OCI-LY7 (cell line): Measurements from ENCODE around the gene COL10A1. TPM values are rescaled to one million over a fixed set of nuclear protein-coding genes. Genes with fewer than 3 reads are reported as not detected.

Source experiments
- BruUV-seq: library from RNA; stranded (reverse); fragments of 400-500 nt; replicated peaks from 2 replicates; lab custom pipeline; 2021; lab: Mats Ljungman, UMichigan
- CTCF ChIA-PET: fragments of 300-600 bp; sonication (Branson Sonifier 250); formaldehyde crosslinking; loops from one replicate; lab custom pipeline; 2022; ENCODE audit warnings: antibody characterized with exemption; ENCODE audit not compliant: unreplicated experiment; lab: Charles Lee
- POLR2A ChIA-PET: fragments of 300-600 bp; sonication (Branson Sonifier 250); formaldehyde crosslinking; loops from one replicate; lab custom pipeline; 2022; ENCODE audit warnings: antibody characterized with exemption; lab: Charles Lee
- DNase-seq: peaks from one replicate; pipeline ENCODE4 v3.0.0-alpha.2; 2015; ENCODE audit warnings: low spot score
- H2AFZ ChIP-seq: fragments of 200-600 bp; sonication (generic), shearing (Covaris generic); 2 replicates; pipeline ENCODE4 v1.6.1; 2014; ENCODE audit warnings: mild to moderate bottlenecking, antibody characterized with exemption, low read length, moderate library complexity
- H3K27ac ChIP-seq: fragments of 200-600 bp; sonication (generic); 2 replicates; pipeline ENCODE4 v1.5.1; 2014; ENCODE audit warnings: mixed run types, low read depth, mild to moderate bottlenecking, moderate library complexity, low read length, inconsistent platforms; ENCODE audit not compliant: poor library complexity, severe bottlenecking
- H3K36me3 ChIP-seq: fragments of 200-600 bp; sonication (generic); 2 replicates; pipeline ENCODE4 v1.6.1; 2014; ENCODE audit warnings: mild to moderate bottlenecking, antibody characterized with exemption, low read length, moderate library complexity, mixed read lengths; ENCODE audit not compliant: insufficient read depth
- H3K4me1 ChIP-seq: fragments of 200-600 bp; sonication (generic); 2 replicates; pipeline ENCODE4 v1.5.1; 2014; ENCODE audit warnings: mild to moderate bottlenecking, low read length; ENCODE audit not compliant: insufficient read depth, poor library complexity, severe bottlenecking
- H3K4me2 ChIP-seq: fragments of 200-600 bp; sonication (generic); 2 replicates; pipeline ENCODE4 v1.6.1; 2014; ENCODE audit warnings: mild to moderate bottlenecking, low read length
- H3K4me3 ChIP-seq: fragments of 200-600 bp; sonication (generic); 2 replicates; pipeline ENCODE4 v1.5.1; 2014; ENCODE audit warnings: mild to moderate bottlenecking, low read depth, low read length; ENCODE audit not compliant: poor library complexity, severe bottlenecking
- H3K79me2 ChIP-seq: fragments of 200-600 bp; sonication (generic); 2 replicates; pipeline ENCODE4 v1.6.1; 2016; ENCODE audit warnings: low read depth, mild to moderate bottlenecking, low read length, moderate library complexity, mixed read lengths; ENCODE audit not compliant: insufficient read depth
- H3K9me2 ChIP-seq: fragments of 200-600 bp; sonication (generic); 2 replicates; pipeline ENCODE4 v1.6.1; 2016; ENCODE audit warnings: mild to moderate bottlenecking, low read length, mixed read lengths; ENCODE audit not compliant: insufficient read depth
- H3K9me3 ChIP-seq: fragments of 200-600 bp; sonication (generic); 2 replicates; pipeline ENCODE4 v1.6.1; 2014; ENCODE audit warnings: mild to moderate bottlenecking, mixed run types, low read length, mixed read lengths
- H4K20me1 ChIP-seq: fragments of 200-600 bp; sonication (generic); 2 replicates; pipeline ENCODE4 v1.6.1; 2014; ENCODE audit warnings: mild to moderate bottlenecking, antibody characterized with exemption, low read length, moderate library complexity, mixed read lengths; ENCODE audit not compliant: insufficient read depth
- EZH2phosphoT487 ChIP-seq: fragments of 200-600 bp; sonication (generic); IDR thresholded peaks from 2 replicates; pipeline ENCODE4 v1.6.1; 2018; ENCODE audit warnings: low read depth, borderline replicate concordance, mild to moderate bottlenecking, mixed run types, antibody characterized with exemption, low read length, moderate library complexity, mixed read lengths
- intact Hi-C: fragments of 100-400 bp; cut with micrococcal nuclease; formaldehyde crosslinking; loops from one replicate; pipeline ENCODE4 v1.10.0; 2022; ENCODE audit not compliant: unreplicated experiment
- total RNA-seq, 2 experiments: library from RNA; depleted of rRNA in 1 of 2; stranded (reverse); fragments of >200 nt in 1 of 2; shearing (Covaris generic) in 1 of 2; gene quantifications; 2 replicates each; pipeline ENCODE4 v1.2.3, GENCODE V29; 2014 to 2022
- TF ChIP-seq, protein P1 (sequence below): fragments of 200-600 bp; sonication (generic); conservative IDR thresholded peaks from 2 replicates; pipeline ENCODE4 v1.5.1; 2014; ENCODE audit warnings: mild to moderate bottlenecking, antibody characterized with exemption, low read length, moderate library complexity, mixed read lengths

Gene COL10A1
- total RNA-seq, 2 experiments from 2014 or later, result not detected

DNA sequence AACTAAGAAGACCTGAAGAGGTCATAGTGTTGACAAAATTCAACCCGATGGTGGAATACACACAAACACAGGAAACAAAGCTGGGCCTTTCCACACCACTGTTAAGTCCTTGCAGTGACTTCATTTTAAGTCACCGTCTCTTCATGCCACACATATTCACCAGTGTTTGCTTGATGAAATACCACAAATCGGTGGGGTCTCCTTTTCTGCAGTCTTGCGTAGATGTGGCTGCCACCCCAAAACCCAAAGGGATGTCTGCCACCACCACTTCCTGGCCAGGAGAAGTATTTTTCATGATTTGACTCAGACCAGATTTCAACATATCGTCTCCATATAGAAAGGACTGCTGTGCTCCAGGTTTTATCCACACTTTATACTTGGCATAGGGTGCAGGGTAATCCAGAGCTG lies 11.0 kb upstream of the COL10A1 start:
- POLR2A ChIA-PET, result interaction anchor here (0.6 to 2.3 kb wide), 4 partner anchors 9 to 1336 kb away, joined by 3 to 6 read pairs (median 4); no protein-coding TSS in a partner anchor
- no peak for DNase-seq
- no peaks in the 10 kb centered on the region for H3K9me2 ChIP-seq
- no peak overlapping the region for H3K4me2 ChIP-seq
- CTCF ChIA-PET, result no interaction called here
- TF ChIP-seq EZH2phosphoT487, result no peak
- TF ChIP-seq, protein P1, sequence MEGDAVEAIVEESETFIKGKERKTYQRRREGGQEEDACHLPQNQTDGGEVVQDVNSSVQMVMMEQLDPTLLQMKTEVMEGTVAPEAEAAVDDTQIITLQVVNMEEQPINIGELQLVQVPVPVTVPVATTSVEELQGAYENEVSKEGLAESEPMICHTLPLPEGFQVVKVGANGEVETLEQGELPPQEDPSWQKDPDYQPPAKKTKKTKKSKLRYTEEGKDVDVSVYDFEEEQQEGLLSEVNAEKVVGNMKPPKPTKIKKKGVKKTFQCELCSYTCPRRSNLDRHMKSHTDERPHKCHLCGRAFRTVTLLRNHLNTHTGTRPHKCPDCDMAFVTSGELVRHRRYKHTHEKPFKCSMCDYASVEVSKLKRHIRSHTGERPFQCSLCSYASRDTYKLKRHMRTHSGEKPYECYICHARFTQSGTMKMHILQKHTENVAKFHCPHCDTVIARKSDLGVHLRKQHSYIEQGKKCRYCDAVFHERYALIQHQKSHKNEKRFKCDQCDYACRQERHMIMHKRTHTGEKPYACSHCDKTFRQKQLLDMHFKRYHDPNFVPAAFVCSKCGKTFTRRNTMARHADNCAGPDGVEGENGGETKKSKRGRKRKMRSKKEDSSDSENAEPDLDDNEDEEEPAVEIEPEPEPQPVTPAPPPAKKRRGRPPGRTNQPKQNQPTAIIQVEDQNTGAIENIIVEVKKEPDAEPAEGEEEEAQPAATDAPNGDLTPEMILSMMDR, result no peak
- no peak overlapping the region for H3K4me3 ChIP-seq
- H3K36me3 ChIP-seq, result no peaks in the 10 kb centered on the region
- no peaks in the 10 kb centered on the region for H3K9me3 ChIP-seq
- BruUV-seq, result no TSS peak
- no peaks in the 10 kb centered on the region for H3K4me1 ChIP-seq
- no peaks in the 10 kb centered on the region for H3K79me2 ChIP-seq
- no peak overlapping the region for H2AFZ ChIP-seq
- H3K27ac ChIP-seq, result no peak overlapping the region
- no peaks in the 10 kb centered on the region for H4K20me1 ChIP-seq
- intact Hi-C loops, result no loop called here

DNA sequence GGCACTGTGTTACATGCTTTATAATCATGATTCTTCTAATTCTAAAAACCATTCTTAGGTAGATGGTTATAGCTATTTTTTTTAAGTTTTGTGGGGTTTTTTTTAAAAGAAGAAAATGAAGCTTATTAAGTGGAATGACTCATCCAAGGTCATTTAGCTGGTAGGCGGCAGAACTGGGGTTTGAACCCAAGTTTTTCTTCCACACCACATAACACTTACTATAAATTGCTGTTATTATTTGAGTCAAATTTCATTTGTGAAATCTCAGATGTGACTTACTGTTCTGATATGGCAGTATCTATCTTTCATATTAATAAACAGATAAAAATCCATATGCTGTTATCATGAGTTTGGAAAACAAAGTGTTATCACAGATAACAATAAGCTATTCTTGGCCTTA lies 10.4 kb upstream of the COL10A1 start:
- POLR2A ChIA-PET, result interaction anchor here (0.6 to 2.3 kb wide), 4 partner anchors 9 to 110 kb away, joined by 3 to 6 read pairs (median 3); no protein-coding TSS in a partner anchor
- H4K20me1 ChIP-seq, result no peaks in the 10 kb centered on the region
- H3K79me2 ChIP-seq, result no peaks in the 10 kb centered on the region
- CTCF ChIA-PET, result no interaction called here
- no peak for DNase-seq
- no TSS peak for BruUV-seq
- H3K4me1 ChIP-seq, result no peaks in the 10 kb centered on the region
- no peak overlapping the region for H2AFZ ChIP-seq
- no peaks in the 10 kb centered on the region for H3K9me3 ChIP-seq
- no peaks in the 10 kb centered on the region for H3K9me2 ChIP-seq
- no peak overlapping the region for H3K4me3 ChIP-seq
- no peak overlapping the region for H3K4me2 ChIP-seq
- H3K36me3 ChIP-seq, result no peaks in the 10 kb centered on the region
- intact Hi-C loops, result no loop called here
- TF ChIP-seq, protein P1, result no peak
- no peak for TF ChIP-seq EZH2phosphoT487
- H3K27ac ChIP-seq, result no peak overlapping the region

DNA sequence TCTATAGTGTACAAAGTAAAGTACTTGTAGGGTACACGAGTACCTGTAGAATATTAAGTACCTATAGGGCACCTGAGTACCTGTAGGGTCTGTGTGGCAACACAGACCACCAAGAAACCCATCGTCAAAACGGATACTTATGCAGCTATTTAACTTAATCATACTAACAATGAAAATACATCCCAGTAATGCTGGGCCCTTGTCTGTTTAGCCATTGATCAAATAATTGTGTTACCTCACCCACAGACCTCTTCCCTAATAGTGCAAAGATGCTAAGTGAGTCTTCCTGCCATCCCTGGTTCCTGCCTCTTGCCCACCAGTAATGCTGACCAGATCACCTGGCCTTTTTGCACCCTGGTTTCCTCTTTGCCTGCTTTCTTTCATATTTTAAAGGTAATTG lies 7.5 kb upstream of the COL10A1 start:
- Histone ChIP-seq H2AFZ (no peak overlapping the region), H3K4me3 (no peak overlapping the region), H3K27ac (no peak overlapping the region), H3K9me3 (no peaks in the 10 kb centered on the region), H3K9me2 (no peaks in the 10 kb centered on the region), H3K79me2 (no peaks in the 10 kb centered on the region), H3K4me2 (no peak overlapping the region), H3K36me3 (no peaks in the 10 kb centered on the region), H4K20me1 (no peaks in the 10 kb centered on the region), H3K4me1 (no peaks in the 10 kb centered on the region)
- no TSS peak for BruUV-seq
- no peak for TF ChIP-seq EZH2phosphoT487
- TF ChIP-seq, protein P1, result no peak
- ChIA-PET CTCF (no interaction called here), POLR2A (interaction anchor here (1.0 kb wide), 1 partner anchor 16 kb away, joined by 3 read pairs; no protein-coding TSS in a partner anchor)
- intact Hi-C loops, result no loop called here
- DNase-seq, result no peak
